ENCODE data around the gene VILL. TPM values are rescaled to one million over a fixed set of nuclear protein-coding genes. Genes with fewer than 3 reads are reported as not detected.
A peak's percentile ranks its signal among the peaks of the same experiment; 100 is the strongest.

The VILL gene
- total RNA-seq, 4 donors from 2014 or later: 112 to 214 (median 172) TPM

GRCh38 chr3:37996785-37997301 is 6.3 kb downstream of the VILL start:
- Histone ChIP-seq H3K4me3 (no peak overlapping the region), H3K27me3 (no peaks in the 10 kb centered on the region), H3K9me3 (no peaks in the 10 kb centered on the region), H3K36me3 (peaks cover 0 to 5% (median 0%) of the 10 kb centered on the region in 4 donors), H3K27ac (peak overlapping the region; percentile 81 to 93 (median 89)), H3K4me1 (peaks cover 23 to 51% (median 49%) of the 10 kb centered on the region in 4 donors)
- peak; percentile 91 for DNase-seq
- intact Hi-C loops (cut with DNase I; ENCODE audit: low total_unique reads) (no loop called here), in situ Hi-C loops (cut with MboI; ENCODE audit: low pct_ligation_motif_present in 1 of 4, low pct_unique_long_range_greater_than_20kb in 1 of 4, low sequenced_read_pairs in 3 of 4) (no loop called here)
- TF ChIP-seq POLR2AphosphoS5 (IDR thresholded peaks at IDR 0.05) (peak in 2 of 3 donors; percentile 31 to 44), POLR2A (IDR thresholded peaks at IDR 0.05) (no peak), EP300 (IDR thresholded peaks at IDR 0.05; ENCODE audit: low read depth) (no peak), CTCF (IDR thresholded peaks at IDR 0.05) (peak; percentile 89 to 99 (median 93))
- 6 to 47% methylated on average over 2 to 7 of the region's 7 CpGs for WGBS, 2 donors (ENCODE audit: low coverage in 1 of 2)

- Histone ChIP-seq H3K27ac (peak overlapping the region; percentile 81 to 93 (median 89)), H3K36me3 (peaks cover 0 to 7% (median 0%) of the 10 kb centered on the region in 4 donors), H3K9me3 (no peaks in the 10 kb centered on the region), H3K4me3 (no peak overlapping the region), H3K4me1 (peaks cover 23 to 47% (median 46%) of the 10 kb centered on the region in 4 donors), H3K27me3 (no peaks in the 10 kb centered on the region)
- intact Hi-C loops (cut with DNase I; ENCODE audit: low total_unique reads): no loop called here
- no peak for DNase-seq
- TF ChIP-seq POLR2A (IDR thresholded peaks at IDR 0.05) (no peak), POLR2AphosphoS5 (IDR thresholded peaks at IDR 0.05) (no peak), CTCF (IDR thresholded peaks at IDR 0.05) (no peak), EP300 (IDR thresholded peaks at IDR 0.05; ENCODE audit: low read depth) (no peak)
- 86% methylated on average over 10 of the region's 10 CpGs; no CpG with 5 or more reads in 1 of the 2 donors for WGBS, 2 donors (ENCODE audit: low coverage in 1 of 2)
- in situ Hi-C loops (cut with MboI; ENCODE audit: low pct_ligation_motif_present in 1 of 4, low pct_unique_long_range_greater_than_20kb in 1 of 4, low sequenced_read_pairs in 3 of 4): no loop called here
These were observed 6.8 kb downstream of the VILL start for GRCh38 chr3:37997342-37997741.

GRCh38 chr3:37997791-37998370 is 7.3 kb downstream of the VILL start:
- in situ Hi-C loops (cut with MboI; ENCODE audit: low pct_ligation_motif_present in 1 of 4, low pct_unique_long_range_greater_than_20kb in 1 of 4, low sequenced_read_pairs in 3 of 4) (no loop called here), intact Hi-C loops (cut with DNase I; ENCODE audit: low total_unique reads) (no loop called here)
- DNase-seq: no peak
- Histone ChIP-seq H3K4me1 (peaks cover 23 to 51% (median 48%) of the 10 kb centered on the region in 4 donors), H3K27me3 (no peaks in the 10 kb centered on the region), H3K27ac (peak overlapping the region; percentile 81 to 93 (median 89)), H3K9me3 (no peaks in the 10 kb centered on the region), H3K36me3 (peaks cover 0 to 7% (median 0%) of the 10 kb centered on the region in 4 donors), H3K4me3 (peak overlapping the region in 2 of 4 donors; percentile 24 to 47)
- 69% methylated on average over 6 of the region's 6 CpGs; no CpG with 5 or more reads in 1 of the 2 donors for WGBS, 2 donors (ENCODE audit: low coverage in 1 of 2)
- no peak for TF ChIP-seq POLR2A (IDR thresholded peaks at IDR 0.05)
- no peak for TF ChIP-seq CTCF (IDR thresholded peaks at IDR 0.05)

GRCh38 chr3:37999836-38000235 is 9.2 kb downstream of the VILL start:
- no peaks in the 10 kb centered on the region for H3K9me3 ChIP-seq
- intact Hi-C loops (cut with DNase I; ENCODE audit: low total_unique reads): no loop called here
- no peak for DNase-seq
- peaks cover 0 to 7% (median 0%) of the 10 kb centered on the region in 4 donors for H3K36me3 ChIP-seq
- no peaks in the 10 kb centered on the region for H3K27me3 ChIP-seq
- WGBS, 2 donors (ENCODE audit: low coverage in 1 of 2): 96% methylated on average over 6 of the region's 6 CpGs; no CpG with 5 or more reads in 1 of the 2 donors
- peak overlapping the region in 1 of 4 donors; percentile 24 for H3K27ac ChIP-seq
- TF ChIP-seq EP300 (IDR thresholded peaks at IDR 0.05; ENCODE audit: low read depth) (no peak), POLR2AphosphoS5 (IDR thresholded peaks at IDR 0.05) (no peak), CTCF (IDR thresholded peaks at IDR 0.05) (no peak), POLR2A (IDR thresholded peaks at IDR 0.05) (no peak)
- H3K4me1 ChIP-seq: peaks cover 20 to 51% (median 43%) of the 10 kb centered on the region in 4 donors
- in situ Hi-C loops (cut with MboI; ENCODE audit: low pct_ligation_motif_present in 1 of 4, low pct_unique_long_range_greater_than_20kb in 1 of 4, low sequenced_read_pairs in 3 of 4): no loop called here
- no peak overlapping the region for H3K4me3 ChIP-seq
